GM23248 (cell line): Measurements from ENCODE around the gene HOMEZ. TPM values are rescaled to one million over a fixed set of nuclear protein-coding genes. Genes with fewer than 3 reads are reported as not detected.

Source experiments
- DNase-seq: peaks from one replicate; pipeline ENCODE4 v3.0.0-alpha.2; 2015
- H2AFZ ChIP-seq: fragments of 200-600 bp; sonication (generic); 2 replicates; pipeline ENCODE4 v1.6.1; 2016; ENCODE audit warnings: antibody characterized with exemption
- H3F3A ChIP-seq: fragments of 200-600 bp; sonication (generic); 2 replicates; pipeline ENCODE4 v1.6.1; 2016; ENCODE audit warnings: mild to moderate bottlenecking, antibody characterized with exemption, mixed run types; ENCODE audit not compliant: insufficient read depth
- H3K27ac ChIP-seq: fragments of 200-600 bp; sonication (generic); 2 replicates; pipeline ENCODE4 v1.5.1; 2016; ENCODE audit warnings: mild to moderate bottlenecking
- H3K27me3 ChIP-seq: fragments of 200-600 bp; sonication (generic); replicated peaks from 2 replicates; pipeline ENCODE4 v1.6.1; 2016; ENCODE audit warnings: mild to moderate bottlenecking; ENCODE audit not compliant: insufficient read depth
- H3K36me3 ChIP-seq: fragments of 200-600 bp; sonication (generic); 2 replicates; pipeline ENCODE4 v1.6.1; 2016; ENCODE audit warnings: low read depth, mild to moderate bottlenecking
- H3K4me1 ChIP-seq: fragments of 200-600 bp; sonication (generic); 2 replicates; pipeline ENCODE4 v1.6.1; 2016; ENCODE audit warnings: mild to moderate bottlenecking; ENCODE audit not compliant: insufficient read depth
- H3K4me2 ChIP-seq: fragments of 200-600 bp; sonication (generic); one replicate; pipeline ENCODE4 v1.6.1; 2016; ENCODE audit warnings: mild to moderate bottlenecking; ENCODE audit not compliant: unreplicated experiment
- H3K4me3 ChIP-seq: fragments of 200-600 bp; sonication (generic); 2 replicates; pipeline ENCODE4 v1.5.1; 2016; ENCODE audit warnings: mild to moderate bottlenecking
- H3K79me2 ChIP-seq: fragments of 200-600 bp; sonication (generic); 2 replicates; pipeline ENCODE4 v1.6.1; 2016; ENCODE audit warnings: mild to moderate bottlenecking; ENCODE audit not compliant: insufficient read depth
- H3K9ac ChIP-seq: fragments of 200-600 bp; sonication (generic); 2 replicates; pipeline ENCODE4 v1.6.1; 2016; ENCODE audit warnings: mild to moderate bottlenecking
- H3K9me2 ChIP-seq: fragments of 200-600 bp; sonication (generic); 2 replicates; pipeline ENCODE4 v1.6.1; 2016; ENCODE audit warnings: mixed run types, mild to moderate bottlenecking, moderate library complexity; ENCODE audit not compliant: insufficient read depth
- H3K9me3 ChIP-seq: fragments of 200-600 bp; sonication (generic); one replicate; pipeline ENCODE4 v1.6.1; 2017; ENCODE audit warnings: low read depth
- H4K20me1 ChIP-seq: fragments of 200-600 bp; sonication (generic); 2 replicates; pipeline ENCODE4 v1.6.0; 2016; ENCODE audit not compliant: insufficient read depth
- EZH2 ChIP-seq: fragments of 200-600 bp; sonication (generic); IDR thresholded peaks from 2 replicates; pipeline ENCODE4 v1.6.1; 2018; ENCODE audit warnings: antibody characterized with exemption, mild to moderate bottlenecking; ENCODE audit not compliant: insufficient read depth, poor library complexity, severe bottlenecking
- EZH2phosphoT487 ChIP-seq: fragments of 200-600 bp; sonication (generic); IDR thresholded peaks from 2 replicates; pipeline ENCODE4 v1.6.1; 2018; ENCODE audit warnings: antibody characterized with exemption, moderate library complexity, mild to moderate bottlenecking, low read depth; ENCODE audit not compliant: insufficient read depth
- WGBS, 2 experiments: methylation state at CpG; one replicate each; pipeline ENCODE4 v1.1.6; 2015 to 2017; ENCODE audit warnings: low lambda C conversion rate in 2 of 2, low coverage in 1 of 2; ENCODE audit errors: missing lambda C conversion rate in 2 of 2; 5-methylcytosine and 5-hydroxymethylcytosine counted together
- in situ Hi-C: fragments of 300-500 bp; cut with MboI; formaldehyde crosslinking; loops from 2 replicates; pipeline ENCODE4 v1.15.0; 2020
- polyA plus RNA-seq: library from polyadenylated mRNA; unstranded; fragments of >200 nt; fragmentation: Nextera tagmentation; extraction: Ambion mirVana; gene quantifications from 2 replicates; pipeline ENCODE4 v1.2.1, GENCODE V29; 2016
- total RNA-seq: library from RNA; depleted of rRNA; stranded (reverse); fragments of >200 nt; shearing (Covaris generic); gene quantifications from 2 replicates; pipeline ENCODE4 v1.2.3, GENCODE V29; 2014

The HOMEZ gene
- total and polyA plus RNA-seq, 2 experiments from 2014 or later, result 5.8 to 7.6 TPM

DNA sequence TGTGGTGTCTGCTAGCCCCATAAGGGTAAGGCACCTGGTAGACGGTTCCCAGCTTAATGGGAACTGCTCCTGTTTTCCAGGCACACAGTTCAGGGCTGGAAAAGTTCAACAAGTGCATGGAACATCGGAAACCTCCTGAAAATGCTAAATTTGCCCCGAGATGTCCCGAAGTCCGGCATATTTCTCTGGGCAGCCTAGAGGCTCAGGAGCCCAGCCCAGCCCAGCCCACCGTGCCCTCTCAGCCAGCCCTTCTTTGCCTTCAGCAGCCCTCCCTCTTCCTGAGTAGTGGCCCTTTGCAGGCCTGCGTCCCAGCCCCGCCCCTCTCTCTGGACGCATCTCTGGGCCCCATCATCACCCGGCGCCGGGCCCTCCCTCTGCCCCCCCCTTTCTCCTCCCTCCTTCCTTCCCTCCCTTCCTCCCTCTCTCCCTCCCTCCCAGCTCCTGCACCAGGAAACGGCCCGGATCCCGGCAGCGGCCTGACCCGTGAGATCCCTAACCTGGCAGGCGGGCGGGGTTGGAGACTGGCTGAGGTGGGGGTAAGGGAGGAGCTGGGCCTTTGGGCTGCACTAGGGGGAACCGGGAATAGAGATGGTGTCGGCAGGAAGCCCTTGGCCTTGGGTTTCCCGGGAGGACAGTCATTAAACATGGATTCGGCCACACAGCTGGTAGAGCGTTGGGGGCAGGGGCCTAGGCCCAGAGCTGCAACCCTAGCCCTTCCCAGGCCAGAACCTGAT, 20.6 kb upstream of the HOMEZ start, which contains the start of gene BCL2L2:
TSS of gene BCL2L2 (plus strand) at position 422 of the 734 bp plus-strand sequence. CDS start 935 bp downstream, outside the sequence.
- Histone ChIP-seq H3K9ac (peak within 1 kb of the TSS; percentile 97), H3K4me2 (peak within 1 kb of the TSS; percentile 100), H3K36me3 (peaks cover 16% of the 10 kb centered on the region; the same call in 1 of the 2 replicates), H3K4me1 (peaks cover 22% of the 10 kb centered on the region), H3K27me3 (no peaks in the 10 kb centered on the region), H2AFZ (peak within 1 kb of the TSS; percentile 95), H3K9me2 (no peaks in the 10 kb centered on the region), H3F3A (peaks cover 11% of the 10 kb centered on the region; the same call in 1 of the 2 replicates), H3K27ac (peak within 1 kb of the TSS; percentile 85), H4K20me1 (0 out of 2 replicates have a peak, but pooled peaks cover 4% of the 10 kb centered on the region), H3K79me2 (peaks cover 50% of the 10 kb centered on the region), H3K9me3 (no peaks in the 10 kb centered on the region), H3K4me3 (peak within 1 kb of the TSS; percentile 98)
- in situ Hi-C loops, result no loop called here
- 1 to 3% methylated on average over 17 to 24 of the region's 24 CpGs for WGBS, 2 experiments
- peak; percentile 94 for DNase-seq
- TF ChIP-seq EZH2phosphoT487 (no peak), EZH2 (no peak)

- Histone ChIP-seq H3K4me3 (peak within 1 kb of the TSS; percentile 87), H3K27me3 (no peaks in the 10 kb centered on the region), H3K9me2 (no peaks in the 10 kb centered on the region), H3K79me2 (peaks cover 10% of the 10 kb centered on the region), H3F3A (peaks cover 40% of the 10 kb centered on the region), H3K4me1 (peaks cover 32% of the 10 kb centered on the region), H3K36me3 (no peaks in the 10 kb centered on the region), H3K4me2 (peak within 1 kb of the TSS; percentile 89), H3K27ac (peak within 1 kb of the TSS; percentile 86), H4K20me1 (no peaks in the 10 kb centered on the region), H3K9ac (peak within 1 kb of the TSS; percentile 91), H3K9me3 (no peaks in the 10 kb centered on the region), H2AFZ (peak within 1 kb of the TSS; percentile 91)
- no peak for TF ChIP-seq EZH2
- no peak for TF ChIP-seq EZH2phosphoT487
- WGBS, 2 experiments, result 5% methylated on average over 58 to 64 of the region's 81 CpGs
- DNase-seq, result peak; percentile 87
- in situ Hi-C loops, result no loop called here
Observed at GRCh38 chr14:23302290-23303225, 16.6 kb upstream of the HOMEZ start, which contains the start of gene PPP1R3E. Gene PPP1R3E (minus strand): TSS chr14:23302859. CDS start chr14:23302576, 283 bp downstream.

GRCh38 chr14:23301969-23302289, 16.0 kb upstream of the HOMEZ start:
- 1 to 2% methylated on average over 11 to 16 of the region's 25 CpGs for WGBS, 2 experiments
- peak overlapping the region; percentile 87 for H3K4me3 ChIP-seq

DNA sequence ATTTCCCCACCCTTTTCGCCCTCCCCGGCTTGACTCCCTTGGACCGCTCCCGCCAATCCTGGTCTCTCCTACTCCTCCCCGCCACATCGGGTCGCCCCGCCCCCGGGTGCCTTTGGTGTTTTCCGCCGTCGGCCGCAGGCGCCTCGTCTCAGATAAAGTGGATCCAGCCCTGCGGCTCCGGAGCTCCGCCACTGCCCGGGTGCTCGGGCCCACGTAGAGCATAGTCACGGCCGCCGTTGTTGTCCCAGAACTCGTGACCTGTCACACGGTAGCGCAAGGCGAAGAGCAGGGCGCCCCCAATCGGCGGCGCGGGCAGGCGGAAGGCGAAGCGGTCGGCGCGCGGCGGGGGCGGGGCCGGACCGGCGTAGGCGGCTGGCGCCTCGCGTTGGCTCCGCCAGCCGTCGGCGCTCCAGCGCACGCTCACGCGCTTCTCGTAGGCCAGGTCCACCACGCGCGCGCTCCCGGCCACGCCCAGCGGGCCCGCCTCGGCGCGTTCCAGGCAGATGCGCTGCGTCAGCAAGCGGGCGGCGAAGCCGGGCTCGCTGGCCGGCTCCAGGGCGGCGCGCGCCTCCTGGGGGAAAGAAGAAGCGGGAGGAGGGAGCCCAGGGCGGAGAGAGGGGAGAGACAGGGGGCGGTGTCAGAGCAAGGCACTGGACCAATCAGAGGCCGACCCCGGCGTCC, 15.5 kb upstream of the HOMEZ start:
- peaks cover 29% of the 10 kb centered on the region for H3K4me1 ChIP-seq
- H3K27ac ChIP-seq, result peak overlapping the region; percentile 97
- in situ Hi-C loops, result no loop called here
- 1% methylated on average over 63 to 82 of the region's 87 CpGs for WGBS, 2 experiments
- DNase-seq, result peak; percentile 99
- H3F3A ChIP-seq, result peaks cover 43% of the 10 kb centered on the region
- peak overlapping the region; percentile 95 for H3K9ac ChIP-seq
- H4K20me1 ChIP-seq, result no peaks in the 10 kb centered on the region
- H2AFZ ChIP-seq, result peak overlapping the region; percentile 91
- H3K4me2 ChIP-seq, result peak overlapping the region; percentile 89
- no peaks in the 10 kb centered on the region for H3K36me3 ChIP-seq
- H3K9me3 ChIP-seq, result no peaks in the 10 kb centered on the region
- H3K9me2 ChIP-seq, result no peaks in the 10 kb centered on the region
- H3K27me3 ChIP-seq, result no peaks in the 10 kb centered on the region
- H3K4me3 ChIP-seq, result peak overlapping the region; percentile 87
- TF ChIP-seq EZH2 (no peak), EZH2phosphoT487 (no peak)
- no peaks in the 10 kb centered on the region for H3K79me2 ChIP-seq

More at GRCh38 chr14:23301969-23302289, 16.0 kb upstream of the HOMEZ start:
- TF ChIP-seq EZH2 (no peak), EZH2phosphoT487 (no peak)
- Histone ChIP-seq H3F3A (peaks cover 43% of the 10 kb centered on the region), H3K4me2 (peak overlapping the region; percentile 89), H3K9me3 (no peaks in the 10 kb centered on the region), H3K4me1 (peaks cover 29% of the 10 kb centered on the region), H3K9me2 (no peaks in the 10 kb centered on the region), H3K36me3 (no peaks in the 10 kb centered on the region), H3K9ac (peak overlapping the region; percentile 91), H4K20me1 (no peaks in the 10 kb centered on the region), H3K27ac (peak overlapping the region; percentile 86), H3K79me2 (peaks cover 3% of the 10 kb centered on the region), H2AFZ (peak overlapping the region; percentile 91), H3K27me3 (no peaks in the 10 kb centered on the region)
- DNase-seq, result no peak
- in situ Hi-C loops, result no loop called here
